ENCODE results near the gene OR4A47.
"Not testable (repeated sequence)": the region's sequence is repeated elsewhere in the genome, so short reads cannot be mapped to it uniquely, and the experiment has no call there.

Gene OR4A47

GRCh38 chr11:48488493-48488892 lies at the start of gene OR4A47:
Gene OR4A47 (plus strand): TSS chr11:48488793. CDS start chr11:48488793, 0 bp downstream.
- not testable (repeated sequence) for DNase-seq (ENCODE audit: low spot score)

- not testable (repeated sequence) for DNase-seq (ENCODE audit: low spot score)
Observed at GRCh38 chr11:48455909-48456308, 32.7 kb upstream of the OR4A47 start.

- not testable (repeated sequence) for DNase-seq (ENCODE audit: low spot score)
Observed at GRCh38 chr11:48473966-48474365, 14.6 kb upstream of the OR4A47 start.

GRCh38 chr11:48474703-48475102 lies 13.9 kb upstream of the OR4A47 start:
- not testable (repeated sequence) for DNase-seq (ENCODE audit: low spot score)

- DNase-seq (ENCODE audit: low spot score): not testable (repeated sequence)
Observed at GRCh38 chr11:48506169-48506568, 17.6 kb downstream of the OR4A47 start.

GRCh38 chr11:48538991-48539390 lies 50.4 kb downstream of the OR4A47 start:
- no peak for DNase-seq (ENCODE audit: low spot score)
